HG03060 (cell line): ENCODE data around the gene LASP1NB.
"Not testable (repeated sequence)": the region's sequence is repeated elsewhere in the genome, so short reads cannot be mapped to it uniquely, and the experiment has no call there.

ENCODE experiments used
- ATAC-seq: cut with Tn5 transposase; IDR thresholded peaks from one replicate; pipeline ENCODE4 v1.9.1; 2021; ENCODE audit warnings: low read depth, moderate number of reproducible peaks; ENCODE audit not compliant: unreplicated experiment

LASP1NB gene

DNA sequence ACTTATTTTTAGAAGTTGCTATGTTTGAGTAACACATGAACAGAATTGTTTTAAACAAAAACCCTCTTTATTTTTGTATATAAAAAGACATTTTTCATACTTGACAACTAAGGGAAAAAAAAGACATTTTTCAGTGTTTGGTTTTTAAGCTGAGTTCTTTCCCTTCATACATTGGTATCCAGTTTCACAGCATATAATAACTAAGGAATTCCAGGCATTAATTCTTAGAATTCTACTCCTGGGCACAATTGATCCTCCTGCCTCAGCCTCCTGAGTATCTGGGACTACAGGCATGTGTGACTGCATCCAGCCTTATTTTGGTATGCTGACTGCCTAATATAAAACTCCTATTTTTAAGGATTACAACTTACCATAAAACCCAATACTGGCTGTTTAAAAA is 33.3 kb downstream of the LASP1NB start:
- no peak for ATAC-seq

DNA sequence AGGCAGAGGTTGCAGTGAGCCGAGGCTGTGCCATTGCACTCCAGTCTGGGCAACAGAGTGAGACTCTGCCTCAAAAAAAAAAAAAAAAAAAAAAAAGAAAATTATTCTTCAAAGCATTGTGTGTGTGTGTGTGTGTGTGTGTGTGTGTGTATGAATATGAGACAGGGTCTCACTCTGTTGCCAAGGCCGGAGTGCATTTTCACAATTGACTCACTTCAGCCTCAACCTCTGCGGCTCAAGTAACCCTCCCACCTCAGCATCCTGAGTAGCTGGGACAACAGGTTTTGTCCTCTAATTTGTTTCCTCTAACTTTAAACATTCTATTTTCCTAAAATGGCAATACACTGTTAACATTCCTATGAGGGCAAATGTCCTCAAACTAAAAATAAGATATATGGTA is 34.1 kb downstream of the LASP1NB start:
- ATAC-seq = no peak

DNA sequence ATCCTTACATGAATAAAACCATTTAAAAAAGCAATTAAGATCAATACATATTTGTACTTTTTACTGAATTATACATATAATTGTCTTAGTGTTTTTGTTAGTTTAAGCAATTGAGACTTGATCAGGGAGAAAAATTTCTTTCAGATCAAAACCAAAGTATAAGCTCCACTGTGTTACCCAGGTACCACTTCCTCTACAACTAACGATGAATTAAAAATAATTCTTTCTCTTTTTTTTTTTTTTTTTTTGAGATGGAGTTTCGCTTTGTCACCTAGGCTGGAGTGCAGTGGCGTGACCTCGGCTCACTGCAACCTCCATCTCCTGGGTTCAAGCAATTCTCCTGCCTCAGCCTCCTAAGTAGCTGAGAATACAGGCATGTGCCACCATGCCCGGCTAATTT is 35.0 kb downstream of the LASP1NB start:
- no peak for ATAC-seq

DNA sequence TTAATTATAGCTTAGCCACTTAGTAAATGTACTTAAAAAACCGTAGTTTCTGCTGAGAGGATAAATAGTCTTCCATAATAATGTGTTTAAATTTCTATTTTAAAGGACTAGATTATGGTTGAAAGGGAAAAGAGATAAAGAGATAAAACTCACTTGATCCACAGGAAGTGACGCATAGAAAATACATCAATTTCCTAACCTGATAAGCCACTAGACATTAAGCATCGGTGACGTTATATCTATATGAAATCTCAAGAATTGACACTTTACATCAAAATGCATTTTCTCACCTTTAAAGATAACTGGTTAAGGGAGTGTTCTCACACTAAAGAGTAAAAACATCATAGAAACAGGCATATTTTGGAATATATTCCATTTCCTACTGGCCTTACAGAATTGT is 36.0 kb downstream of the LASP1NB start:
- ATAC-seq = no peak

DNA sequence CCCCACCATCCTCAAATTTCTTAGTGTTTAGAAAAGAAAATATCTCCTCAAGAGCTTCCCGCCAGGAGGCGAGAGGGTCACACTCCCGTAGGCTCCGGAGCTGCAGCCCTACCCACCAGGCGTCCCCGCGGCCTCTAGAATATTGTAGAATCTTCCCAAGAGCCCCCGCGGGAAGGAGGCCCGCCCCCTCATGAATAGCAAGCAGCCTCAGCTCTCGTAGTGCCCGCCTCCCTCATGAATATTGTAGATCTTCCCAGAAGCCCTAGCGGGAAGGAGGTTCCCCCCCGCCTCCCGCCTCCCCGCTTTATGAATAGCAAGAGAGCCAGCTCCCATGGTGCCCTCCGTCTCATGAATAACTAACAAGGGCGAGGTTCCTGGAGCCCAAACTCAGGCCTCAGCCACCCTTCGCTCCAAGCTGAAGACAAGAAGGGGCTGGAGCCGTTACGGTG is 41.9 kb downstream of the LASP1NB start, which contains the start of gene FBXO47:
Gene FBXO47 (minus strand): TSS at position 114 of the 449 bp plus-strand sequence. CDS start 4,378 bp downstream, outside the sequence.
- ATAC-seq = no peak

DNA sequence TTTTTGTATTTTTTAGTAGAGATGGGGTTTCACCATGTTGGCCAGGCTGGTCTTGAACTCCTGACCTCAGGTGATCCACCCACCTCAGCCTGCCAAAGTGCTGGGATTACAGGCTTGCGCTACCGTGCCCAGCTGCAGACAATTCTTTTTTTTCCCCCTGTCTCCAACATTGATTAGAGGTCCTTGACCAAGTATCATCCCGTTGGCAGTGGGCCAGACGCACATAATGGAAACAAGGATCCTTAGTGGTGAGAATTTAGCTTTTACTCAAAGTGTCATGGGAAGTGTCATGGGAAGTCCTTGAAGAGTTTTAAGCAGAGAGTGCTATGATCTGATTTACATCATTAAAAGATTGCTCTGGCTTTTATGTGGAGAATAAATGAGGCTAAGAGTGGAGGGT is 43.9 kb downstream of the LASP1NB start:
- no peak for ATAC-seq

DNA sequence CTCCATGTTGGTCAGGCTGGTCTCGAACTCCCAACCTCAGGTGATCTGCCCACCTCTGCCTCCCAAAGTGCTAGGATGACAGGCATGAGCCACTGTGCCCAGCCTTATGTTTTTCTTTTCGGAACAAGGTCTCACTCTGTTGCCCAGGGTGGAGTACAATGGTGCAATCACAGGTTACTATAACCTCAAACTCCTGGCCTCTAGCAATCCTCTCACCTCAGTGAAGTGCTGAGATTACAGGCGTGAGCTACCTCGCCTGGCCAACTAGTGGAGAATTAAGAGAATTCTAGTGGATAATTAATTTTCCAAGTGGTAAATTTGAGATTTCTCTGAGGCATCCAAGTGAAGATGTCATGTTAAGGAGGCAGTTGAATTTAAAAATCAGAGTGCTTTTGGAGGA is 44.7 kb downstream of the LASP1NB start:
- no peak for ATAC-seq

DNA sequence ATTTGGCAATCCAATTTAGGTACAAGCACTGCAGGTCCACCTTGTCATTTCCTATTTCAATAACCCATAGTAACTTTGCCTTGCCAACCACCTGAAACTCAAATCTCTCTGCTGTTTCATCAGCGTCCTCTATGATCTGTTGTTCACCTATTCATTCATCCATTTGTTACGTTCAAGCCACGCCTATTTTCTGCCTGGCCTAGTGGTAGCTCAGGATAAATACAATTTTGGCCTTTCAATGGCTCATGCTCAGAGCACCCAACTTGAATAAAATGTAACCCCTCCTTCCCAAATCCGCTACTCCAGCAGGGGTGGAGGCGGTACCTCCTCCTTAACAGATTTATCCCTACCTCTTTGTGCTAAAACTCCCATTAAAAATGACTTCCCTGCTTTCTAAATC is 45.4 kb downstream of the LASP1NB start:
- ATAC-seq = no peak

DNA sequence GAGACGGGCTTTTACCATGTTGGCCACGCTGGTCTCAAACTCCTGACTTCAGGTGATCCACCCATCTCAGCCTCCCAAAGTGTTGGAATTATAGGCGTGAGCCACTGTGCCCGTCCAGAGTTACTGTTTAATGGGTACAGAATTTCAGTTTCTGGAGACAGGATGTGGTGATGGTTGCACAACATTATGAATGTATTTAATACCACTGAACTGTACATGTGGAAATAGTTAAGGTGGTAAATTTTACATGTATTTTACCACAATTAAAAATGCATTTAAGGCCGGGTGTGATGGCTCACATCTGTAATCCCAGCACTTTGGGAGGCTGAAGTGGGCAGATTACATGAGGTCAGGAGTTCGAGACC is 50.8 kb downstream of the LASP1NB start:
- ATAC-seq = not testable (repeated sequence)

DNA sequence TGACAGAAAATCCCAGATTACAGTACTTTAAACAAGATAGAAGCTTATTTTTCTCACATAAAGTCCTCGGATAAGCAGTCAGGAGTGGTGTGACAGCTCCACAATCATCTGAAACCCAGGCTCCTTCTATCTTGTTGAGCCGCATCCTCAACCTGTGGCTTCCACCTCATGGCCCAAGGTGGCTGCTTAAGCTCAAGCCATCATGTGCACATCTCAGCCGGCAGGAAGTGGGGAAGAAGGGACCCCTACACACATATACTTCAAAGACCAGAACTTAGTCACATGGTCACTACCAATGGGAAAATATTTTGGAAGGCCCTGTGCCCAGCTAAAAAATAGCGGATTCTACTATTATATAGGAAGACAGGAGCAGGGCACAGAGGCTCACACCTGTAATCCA is 52.8 kb downstream of the LASP1NB start:
- ATAC-seq = no peak
